ENCODE measurements around the gene CCL16.
A peak's percentile ranks its signal among the peaks of the same experiment; 100 is the strongest.
"Not testable (repeated sequence)": the region's sequence is repeated elsewhere in the genome, so short reads cannot be mapped to it uniquely, and the experiment has no call there.

The CCL16 gene

DNA sequence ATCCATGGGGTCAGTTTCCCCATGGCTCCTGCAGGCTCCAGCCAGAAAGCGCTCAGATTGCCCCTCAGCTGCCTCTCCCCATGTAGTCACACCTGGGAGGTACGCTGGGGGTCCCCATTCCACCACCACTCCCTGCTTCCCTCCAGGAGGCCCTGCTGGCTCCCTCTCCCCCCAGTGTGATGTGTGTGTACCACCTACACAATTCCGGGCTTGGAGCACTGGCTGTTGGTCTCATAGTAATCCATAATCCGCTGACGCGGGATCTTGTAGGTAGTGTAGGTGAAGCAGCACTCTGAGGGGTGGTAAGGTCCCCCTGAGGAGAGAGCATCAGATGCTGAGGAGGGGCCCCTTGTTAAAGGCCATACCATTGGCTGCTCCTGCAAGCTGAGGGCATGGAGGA, 2.8 kb upstream of the CCL16 start:
- DNase-seq (ENCODE audit: low read depth), result no peak

DNA sequence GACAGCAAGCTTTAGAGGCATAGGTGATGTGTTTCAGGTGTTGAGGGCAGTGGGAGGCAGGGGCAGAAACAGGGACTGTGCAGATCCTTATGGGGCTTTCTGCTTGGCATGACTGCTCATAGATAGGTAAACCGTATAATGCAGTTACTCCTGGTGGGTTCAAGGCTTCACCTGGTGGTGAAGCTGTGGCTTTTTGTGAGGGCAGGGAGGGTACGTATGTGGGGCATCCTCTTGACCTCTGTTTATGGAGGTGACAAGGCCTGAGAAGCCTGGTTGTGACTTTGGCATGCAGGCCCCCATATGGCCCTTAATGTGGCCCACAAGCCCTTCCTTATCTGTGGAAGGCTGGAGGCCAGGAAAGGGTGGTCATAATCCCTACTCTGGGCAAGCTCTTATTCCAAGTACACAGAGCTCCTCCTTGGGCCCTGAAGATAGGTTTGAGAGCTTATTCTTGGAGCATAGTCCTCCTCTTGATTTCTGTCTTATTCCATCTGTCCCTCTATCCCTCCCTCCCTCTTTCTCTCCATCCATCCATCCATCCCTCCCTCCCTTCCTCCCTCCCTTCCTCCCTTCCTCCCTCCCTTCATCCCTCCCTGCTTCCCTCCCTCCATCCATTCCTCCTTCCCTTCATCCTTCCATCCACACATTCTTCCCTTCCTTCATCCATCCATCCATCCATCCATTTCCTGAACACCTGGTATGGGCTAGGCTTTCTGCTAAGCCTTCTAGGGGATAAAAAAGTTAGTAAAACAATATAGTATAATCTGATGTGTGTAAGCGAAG, 1.3 kb upstream of the CCL16 start:
- DNase-seq (ENCODE audit: low read depth), result no peak

DNA sequence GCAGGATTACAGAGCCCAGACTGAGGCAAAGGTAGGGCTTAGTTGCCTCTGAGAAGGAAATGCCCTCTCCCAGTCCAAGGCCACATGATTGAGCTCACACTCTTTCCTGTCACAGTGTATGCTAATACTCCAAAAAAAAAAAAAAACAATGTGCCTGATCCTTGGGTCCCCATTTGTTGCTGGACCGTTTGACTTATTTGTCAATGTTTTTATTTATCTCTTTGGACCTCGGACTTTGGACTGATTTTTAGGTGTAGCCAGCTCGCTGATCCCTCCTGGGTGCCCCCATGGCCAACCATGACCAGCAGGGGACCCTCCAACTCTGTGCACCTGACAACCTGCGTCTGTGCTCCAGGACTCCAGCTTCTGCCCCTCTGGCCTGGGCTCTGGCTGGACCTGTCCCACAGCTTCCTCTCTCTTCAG, 622 bp upstream of the CCL16 start:
- DNase-seq (ENCODE audit: low read depth), result no peak

DNA sequence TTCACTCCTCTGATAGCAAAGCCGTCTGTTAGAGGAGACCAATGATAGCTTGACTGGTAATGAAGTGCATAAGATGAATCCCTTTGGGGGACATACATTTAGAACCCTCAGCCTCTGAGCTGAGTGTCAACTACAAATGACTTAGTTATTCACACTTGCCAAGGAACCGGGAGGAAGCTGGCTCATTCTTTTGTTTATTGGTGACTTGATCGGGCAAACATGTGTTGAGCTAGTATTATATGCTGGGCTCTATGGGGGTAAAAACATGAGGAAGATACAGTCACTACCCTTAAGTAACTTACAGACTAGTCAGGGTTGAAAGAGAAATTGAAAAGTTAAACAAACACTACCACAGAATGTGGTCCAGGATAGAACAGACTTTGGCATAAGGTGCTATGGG, 3.0 kb downstream of the CCL16 start:
- no peak for DNase-seq (ENCODE audit: low read depth)

DNA sequence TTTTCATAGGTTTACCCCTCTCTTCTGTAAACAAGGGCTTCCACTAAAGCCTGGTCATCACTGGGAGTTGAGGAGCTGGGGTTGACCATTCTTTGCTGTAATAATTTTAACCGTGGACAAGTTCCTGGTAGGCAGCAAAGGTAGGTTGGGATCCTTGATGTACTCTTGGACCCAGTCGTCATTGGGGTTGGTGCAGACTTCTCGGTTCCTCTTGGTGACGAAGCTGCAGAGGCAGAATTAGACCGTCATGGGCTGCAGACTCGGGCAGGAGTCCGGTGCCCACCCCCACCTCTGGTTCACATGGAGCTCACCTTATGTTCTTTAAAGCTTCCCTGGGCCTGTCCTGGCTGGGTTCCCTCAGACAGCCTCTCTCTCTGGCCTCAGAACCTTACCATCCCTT, 3.8 kb downstream of the CCL16 start:
- no peak for DNase-seq (ENCODE audit: low read depth)

DNA sequence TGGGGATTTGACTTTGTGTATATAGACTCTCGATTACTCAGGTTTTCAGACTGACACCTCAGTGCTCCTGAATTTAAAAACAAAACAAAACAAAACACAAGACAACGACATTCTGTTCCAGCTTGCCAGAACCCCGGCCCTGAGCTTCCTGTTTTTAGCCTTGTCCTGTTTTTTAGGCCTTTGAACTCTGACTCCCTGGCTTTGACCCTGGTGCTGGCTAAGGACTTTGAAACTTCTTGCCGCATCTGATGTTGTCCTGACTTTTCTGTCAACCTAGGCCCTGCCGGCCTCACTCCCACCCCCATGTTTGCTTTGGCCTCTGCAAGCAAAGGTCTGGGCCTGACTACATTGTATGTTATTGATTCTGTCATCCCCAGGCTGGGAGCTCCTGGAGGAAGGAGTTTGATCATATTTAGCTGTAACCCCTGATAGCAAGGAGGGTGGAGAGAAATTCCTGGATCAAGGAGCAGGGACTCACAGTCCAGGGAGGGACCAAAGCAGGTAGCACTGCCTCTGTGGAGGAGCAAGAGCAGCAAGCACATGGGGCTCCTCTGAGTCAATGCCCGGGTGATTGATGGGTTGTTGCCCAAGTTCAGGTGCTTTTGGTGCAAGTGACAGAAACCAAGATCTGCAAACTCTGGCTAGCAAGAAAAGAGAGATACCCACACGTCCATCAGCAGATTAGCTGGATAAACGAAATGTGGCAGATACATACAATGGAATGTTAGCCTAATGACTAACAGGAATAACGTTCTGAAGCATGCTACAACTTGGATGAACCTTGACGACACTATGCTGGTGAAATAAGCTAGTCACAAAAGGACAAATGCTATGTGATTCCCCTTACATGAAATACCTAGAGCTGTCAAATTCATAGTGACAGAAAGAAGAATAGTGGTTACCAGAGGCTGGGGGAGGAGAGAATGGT, 7.7 kb downstream of the CCL16 start:
- DNase-seq (ENCODE audit: low read depth), result peak; percentile 52

DNA sequence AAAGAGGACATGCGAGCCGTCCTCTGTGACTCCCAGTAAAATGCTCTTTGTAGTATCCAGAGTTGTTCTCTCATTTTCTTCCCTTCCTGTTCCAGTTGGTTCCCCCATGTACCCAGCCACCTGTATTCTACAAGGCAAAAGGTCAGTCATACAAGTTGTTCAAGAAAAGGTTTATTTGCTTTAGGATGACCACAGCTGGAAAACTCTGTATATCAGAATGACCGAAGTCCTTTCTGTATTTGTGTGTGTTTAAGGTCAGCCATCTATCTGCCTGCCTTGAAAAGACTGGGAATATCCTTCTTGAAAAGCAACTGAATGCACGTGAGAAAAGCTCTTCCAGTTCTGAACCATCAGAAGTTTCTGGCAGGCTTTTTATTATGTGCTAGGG, 8.4 kb downstream of the CCL16 start:
- no peak for DNase-seq (ENCODE audit: low read depth)

DNA sequence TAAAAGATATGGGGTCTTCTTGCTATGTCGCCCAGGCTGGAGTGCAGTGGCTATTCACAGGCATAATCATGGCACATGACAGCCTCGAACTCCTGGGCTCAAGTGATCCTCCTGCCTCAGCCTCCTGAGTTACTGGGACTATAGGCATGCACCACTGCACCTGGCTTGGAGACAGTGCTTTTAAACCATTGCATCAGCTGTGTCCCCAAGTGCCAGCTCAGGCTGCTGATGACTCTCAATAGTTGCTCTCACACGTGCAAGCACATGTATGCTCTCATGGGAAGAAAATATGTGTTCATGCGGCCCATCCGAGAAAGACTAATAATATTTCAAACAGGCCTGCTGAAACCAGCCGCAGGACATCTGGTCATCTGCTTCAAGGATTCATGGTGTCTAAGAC, 8.8 kb downstream of the CCL16 start:
- DNase-seq (ENCODE audit: low read depth), result no peak

DNA sequence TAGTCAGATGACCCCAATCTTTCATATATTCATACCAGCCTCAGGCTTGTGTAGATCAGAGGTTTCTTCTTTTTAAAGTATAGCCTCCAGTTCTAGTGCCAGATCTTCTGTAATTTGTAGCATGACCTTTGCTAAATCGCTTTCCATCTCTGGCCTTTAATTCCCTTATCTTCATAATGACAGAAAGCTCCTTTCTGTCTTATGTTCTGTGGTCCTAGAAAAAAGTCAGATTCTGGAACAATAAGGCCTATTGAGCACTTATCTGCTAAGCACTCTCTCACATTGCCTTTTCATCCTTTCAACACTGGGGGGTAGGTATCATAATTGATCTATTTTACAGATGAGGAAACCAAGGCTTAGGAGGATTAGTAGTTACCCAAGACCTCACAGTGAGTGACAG, 9.2 kb downstream of the CCL16 start:
- no peak for DNase-seq (ENCODE audit: low read depth)

DNA sequence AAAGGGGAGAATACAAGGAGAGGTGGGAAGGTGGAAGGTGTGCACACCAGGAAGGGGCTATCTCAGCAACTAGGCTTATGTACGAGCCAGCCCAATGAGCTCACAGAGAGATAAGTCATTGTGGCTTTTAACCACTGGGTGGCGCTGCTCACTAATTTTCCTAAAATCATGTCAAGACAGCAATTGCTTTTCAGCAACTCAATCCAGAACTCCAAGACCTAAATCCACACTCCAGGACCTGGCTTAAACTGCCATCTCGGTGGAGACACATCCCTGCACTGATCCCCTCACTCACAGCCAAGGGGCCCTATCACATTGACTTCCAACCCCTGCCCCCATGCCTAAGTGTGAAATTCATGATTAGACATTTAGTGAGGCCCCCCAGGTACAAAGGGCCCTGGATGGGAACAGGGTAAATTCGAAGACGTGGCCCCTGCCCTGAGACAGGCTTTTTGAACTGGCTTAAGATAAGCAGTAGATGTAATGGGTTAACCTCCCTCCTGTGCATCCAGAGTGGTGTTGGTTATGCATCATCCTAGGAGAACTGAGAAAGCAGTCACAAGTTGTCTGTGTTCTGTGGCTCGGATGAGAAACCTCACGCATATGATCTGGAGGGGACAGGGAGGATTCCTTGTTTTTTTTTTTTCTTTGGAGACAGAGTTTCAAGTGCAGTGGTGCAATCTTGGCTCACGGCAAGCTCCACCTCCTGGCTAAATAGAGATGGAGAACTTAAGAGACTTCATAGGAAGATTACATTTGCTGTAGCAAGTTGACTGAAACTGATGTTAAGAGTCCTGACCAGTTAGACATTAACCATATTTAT, 11.5 kb downstream of the CCL16 start:
- DNase-seq (ENCODE audit: low read depth), result peak; percentile 68

DNA sequence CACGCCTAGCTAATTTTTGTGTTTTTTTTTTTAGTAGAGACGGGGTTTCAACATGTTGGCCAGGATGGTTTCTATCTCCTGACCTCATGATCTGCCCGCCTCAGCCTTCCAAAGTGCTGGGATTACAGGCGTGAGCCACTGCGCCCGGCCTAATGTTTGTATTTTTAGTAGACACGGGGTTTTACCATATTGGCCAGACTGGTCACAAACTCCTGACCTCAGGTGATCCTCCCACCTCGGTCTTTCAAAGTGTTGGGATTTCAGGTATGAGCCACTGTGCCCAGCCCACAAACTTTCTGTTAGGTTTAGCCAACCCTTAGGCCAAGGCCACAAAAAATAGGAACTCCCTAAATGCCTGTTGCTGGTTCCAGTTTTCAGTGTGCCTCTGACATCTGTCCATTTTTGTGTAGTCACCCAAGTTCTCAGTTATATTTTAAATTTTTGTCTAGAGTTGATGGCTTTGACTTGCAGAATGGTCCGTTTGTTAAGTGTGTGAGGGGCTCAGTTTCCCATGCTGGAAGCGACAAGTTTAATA, 12.7 kb downstream of the CCL16 start:
- DNase-seq (ENCODE audit: low read depth), result no peak

DNA sequence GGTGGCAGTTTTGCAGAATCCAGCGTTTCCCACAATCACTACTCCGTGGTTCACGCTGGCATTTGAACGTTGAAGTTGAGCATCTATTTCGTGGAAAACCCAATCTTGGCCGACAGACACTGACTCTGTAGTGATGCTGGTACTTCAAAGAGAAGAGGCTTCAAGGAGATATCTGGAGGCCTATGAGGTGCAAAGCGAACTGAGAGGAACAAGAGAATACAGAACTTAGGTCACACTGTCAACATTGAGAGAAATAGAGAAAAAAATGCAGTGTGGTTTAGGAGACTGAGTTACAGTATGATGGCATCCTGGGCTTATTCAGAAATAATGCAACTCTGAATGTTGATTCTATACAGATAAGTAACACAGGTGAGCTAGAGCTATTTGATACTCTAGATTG, 16.0 kb downstream of the CCL16 start:
- DNase-seq (ENCODE audit: low read depth), result no peak

DNA sequence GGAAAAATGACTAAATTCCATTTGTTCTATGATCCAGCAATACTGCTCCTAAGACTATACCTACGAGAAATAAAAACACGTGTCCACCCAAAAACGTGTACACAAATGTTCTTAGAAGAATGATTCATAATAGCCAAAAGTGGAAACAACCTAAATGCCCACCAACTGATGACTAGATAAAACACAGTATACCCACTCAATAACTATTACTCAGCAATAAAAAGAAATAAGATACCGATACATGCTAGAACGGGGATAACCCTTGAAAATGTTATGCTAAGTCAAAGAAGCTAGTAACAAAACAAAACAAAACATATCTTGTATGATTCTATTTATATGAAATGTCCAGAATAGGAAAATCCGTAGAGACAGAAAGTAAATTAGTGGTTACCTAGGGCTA, 17.6 kb downstream of the CCL16 start:
- DNase-seq (ENCODE audit: low read depth), result no peak

DNA sequence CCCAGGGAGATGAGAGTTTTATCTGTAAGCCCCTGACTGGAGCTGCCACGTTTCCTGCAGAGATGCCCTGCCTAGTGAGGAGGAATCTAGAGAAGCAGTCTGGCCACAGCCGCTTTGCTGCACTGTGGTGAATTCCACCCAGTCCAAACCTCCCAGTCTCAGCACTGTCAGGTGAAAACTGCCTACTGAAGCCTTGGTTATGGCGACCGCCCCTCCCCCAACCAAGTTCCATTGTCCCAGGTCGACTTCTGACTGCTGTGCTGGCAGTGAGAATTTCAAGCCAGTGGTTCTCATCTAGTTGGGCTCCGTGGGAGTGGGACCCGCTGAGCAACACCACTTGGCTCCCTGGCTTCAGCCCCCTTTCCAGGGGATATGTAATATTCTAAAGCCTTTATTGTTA, 27.6 kb downstream of the CCL16 start:
- DNase-seq (ENCODE audit: low read depth), result no peak

DNA sequence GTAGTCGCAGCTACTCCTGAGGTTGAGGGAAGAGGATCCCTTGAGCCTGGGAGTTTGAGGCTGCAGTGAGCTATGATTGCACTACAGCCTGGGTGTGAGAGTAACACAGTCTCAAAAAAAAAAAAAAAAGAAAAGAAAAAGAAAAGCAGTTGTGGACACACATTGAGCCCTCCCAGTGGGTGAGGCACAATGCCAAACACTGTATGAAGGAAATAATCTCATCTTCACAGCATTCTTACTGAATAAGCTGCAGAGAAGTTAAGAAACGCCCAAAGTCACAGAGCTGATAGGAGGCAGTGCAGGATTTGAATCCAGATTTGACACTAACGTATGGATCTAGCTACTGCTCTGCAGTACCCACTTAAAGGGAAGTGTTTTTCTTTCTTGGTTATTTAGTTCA, 31.9 kb downstream of the CCL16 start:
- DNase-seq (ENCODE audit: low read depth), result no peak

DNA sequence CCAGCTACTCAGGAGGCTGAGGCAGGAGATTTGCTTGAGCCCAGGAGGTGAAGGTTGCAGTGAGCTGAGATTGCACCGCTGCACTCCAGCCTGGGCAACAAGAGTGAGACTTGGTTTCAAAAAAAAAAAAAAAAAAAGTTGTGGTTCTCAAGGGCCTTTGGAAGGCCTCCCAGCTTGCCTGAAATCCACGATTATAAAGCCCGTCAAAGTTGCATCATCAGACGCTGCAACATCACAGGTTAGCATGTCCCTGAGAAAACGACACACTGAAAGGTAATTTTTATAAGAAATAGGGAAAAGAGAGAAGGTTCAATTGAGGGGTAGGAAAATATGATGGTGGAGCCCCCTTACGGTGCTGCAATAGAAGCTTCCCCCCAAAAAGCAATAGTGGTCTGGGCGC, 33.2 kb downstream of the CCL16 start:
- no peak for DNase-seq (ENCODE audit: low read depth)

DNA sequence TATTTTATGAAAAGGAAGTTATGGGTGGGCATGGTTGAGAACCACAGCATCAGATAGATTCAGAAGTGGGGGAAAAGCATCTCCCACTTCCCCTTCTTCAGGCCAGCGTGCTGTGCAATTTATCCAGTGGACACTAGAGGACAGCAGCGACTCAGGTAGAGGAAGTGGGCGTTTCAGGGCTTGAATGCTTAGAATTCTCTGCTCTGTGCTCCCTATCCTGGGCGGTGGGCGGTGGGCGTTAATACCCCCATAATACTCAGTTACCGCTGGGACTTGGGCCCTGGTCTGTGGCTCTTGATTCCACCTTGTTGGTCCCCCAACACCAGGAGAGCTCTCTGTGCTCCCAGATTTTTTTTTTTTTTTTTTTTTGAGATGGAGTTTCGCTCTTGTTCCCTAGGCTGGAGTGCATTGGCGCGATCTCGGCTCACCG, 34.1 kb downstream of the CCL16 start:
- peak; percentile 41 for DNase-seq (ENCODE audit: low read depth)

DNA sequence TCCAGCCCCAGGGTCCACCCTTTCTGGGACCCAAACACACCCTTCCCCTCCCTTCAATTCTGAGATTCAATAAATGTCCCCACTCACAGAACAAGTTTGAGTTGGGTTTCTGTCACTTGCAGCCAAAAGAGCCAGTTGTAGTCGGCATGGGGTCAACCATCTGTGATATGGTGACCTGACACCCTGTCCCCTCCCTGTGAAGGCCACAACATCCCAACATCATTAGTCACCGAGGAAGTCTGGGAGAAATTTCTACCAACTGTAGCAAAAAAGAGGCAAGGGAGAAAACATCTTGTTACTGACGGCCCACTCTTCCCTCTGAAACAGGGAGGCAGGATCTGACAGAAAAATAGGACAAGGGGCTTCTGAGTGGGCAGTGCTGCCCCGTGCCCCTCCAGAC, 37.1 kb downstream of the CCL16 start:
- no peak for DNase-seq (ENCODE audit: low read depth)

DNA sequence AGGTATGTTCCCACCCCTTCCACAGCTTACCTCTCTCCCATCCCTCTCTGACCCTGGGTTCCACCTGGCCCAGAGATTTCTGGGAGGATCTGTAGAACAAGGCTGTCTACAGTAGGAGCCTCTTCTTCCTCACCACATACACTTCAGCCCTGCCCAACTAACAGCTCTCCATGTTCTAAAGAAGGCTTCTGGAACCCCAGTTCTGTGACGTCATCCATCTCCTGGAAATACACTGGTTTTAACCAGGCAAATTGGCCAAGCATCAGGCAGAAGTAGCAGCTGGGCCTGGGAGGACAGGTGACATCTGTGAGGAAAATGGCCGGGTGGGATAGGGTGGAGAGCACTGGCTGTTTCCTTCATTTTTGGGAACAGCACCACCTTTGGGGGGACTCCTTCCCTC, 37.8 kb downstream of the CCL16 start, which contains the start of gene LYZL6:
Gene LYZL6, minus strand, starts transcription at position 177 of the 400 bp plus-strand sequence. CDS start 4,357 bp downstream, outside the sequence.
- no peak for DNase-seq (ENCODE audit: low read depth)

DNA sequence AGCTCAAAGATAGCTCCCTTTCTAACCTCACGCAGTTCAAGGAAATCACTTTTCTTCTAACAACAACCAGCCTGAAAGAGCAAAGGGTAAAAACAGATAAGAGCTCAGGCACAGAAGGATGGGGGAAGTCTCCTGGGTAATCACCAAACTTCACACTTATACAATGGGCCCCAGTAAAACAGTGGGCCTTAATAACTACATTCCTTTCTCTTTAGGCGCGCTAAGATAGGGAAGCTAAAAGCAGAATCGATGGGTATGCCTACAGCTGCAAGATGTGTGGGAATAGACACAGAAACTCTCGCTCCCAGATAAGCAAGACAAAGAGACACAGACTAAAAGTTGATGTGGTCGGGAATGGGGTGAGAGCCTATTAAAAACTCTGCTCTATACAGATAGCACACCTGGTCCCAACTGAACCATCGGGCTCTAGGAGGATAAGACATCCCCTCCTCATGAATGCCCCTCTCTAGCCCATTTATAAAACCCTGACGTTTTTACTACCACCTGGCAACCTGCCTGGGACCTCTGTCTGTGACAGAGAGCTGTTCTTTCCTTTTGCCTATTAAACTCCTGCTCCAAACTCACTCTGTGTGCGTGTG, 38.6 kb downstream of the CCL16 start:
- DNase-seq (ENCODE audit: low read depth), result no peak

DNA sequence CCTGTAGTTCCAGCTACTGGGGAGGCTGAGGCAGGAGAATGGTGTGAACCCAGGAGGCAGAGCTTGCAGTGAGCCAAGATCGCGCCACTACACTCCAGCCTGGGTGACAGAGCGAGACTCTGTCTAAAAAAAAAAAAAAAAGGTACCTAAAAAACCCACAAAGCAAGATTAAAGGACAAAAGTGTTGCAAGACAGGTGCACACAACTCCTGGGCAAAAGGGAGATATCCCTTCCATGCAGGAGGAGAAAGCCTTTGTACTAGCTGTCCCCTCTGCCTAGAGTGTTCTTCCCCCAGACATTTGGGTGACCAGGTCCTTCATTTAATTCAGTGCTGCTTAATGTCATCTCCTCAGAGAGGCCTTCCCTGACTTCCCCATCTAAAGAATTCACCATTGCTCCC, 42.8 kb downstream of the CCL16 start:
- DNase-seq (ENCODE audit: low read depth), result not testable (repeated sequence)

DNA sequence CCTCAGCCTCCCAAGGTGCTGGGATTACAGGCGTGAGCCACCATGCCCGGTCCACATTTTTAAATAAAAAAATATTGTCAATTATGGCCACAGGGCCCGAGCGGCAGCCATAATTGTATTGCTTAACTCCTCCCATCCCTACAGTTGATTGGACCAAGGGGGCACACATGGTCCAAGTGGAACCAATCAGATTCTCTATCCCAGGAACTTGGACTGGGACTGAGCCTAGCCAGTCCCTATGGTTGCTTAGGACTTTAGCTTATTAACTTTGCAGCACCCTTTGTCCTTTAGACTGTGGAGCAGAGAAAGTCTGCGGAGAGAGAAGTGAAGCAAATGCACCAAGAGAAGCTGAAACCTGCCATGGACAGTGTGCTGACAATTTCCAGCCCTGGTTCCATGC, 45.2 kb downstream of the CCL16 start:
- no peak for DNase-seq (ENCODE audit: low read depth)
